IMR-90 (cell line): Measurements from ENCODE around the gene GGPS1. TPM values are rescaled to one million over a fixed set of nuclear protein-coding genes. Genes with fewer than 3 reads are reported as not detected.

Experiments
- ATAC-seq: fragments of 200-7000 bp; cut with Tn5 transposase; 2 replicates; pipeline ENCODE4 v1.9.1; 2020; ENCODE audit warnings: low read depth, mild to moderate bottlenecking, moderate library complexity
- BruUV-seq: library from RNA; stranded (reverse); fragments of 400-500 nt; replicated peaks from 2 replicates; lab custom pipeline; 2021; lab: Mats Ljungman, UMichigan
- CTCF ChIA-PET: fragments of 300-600 bp; formaldehyde crosslinking; extraction: SDS; loops from one replicate; lab custom pipeline; 2021; ENCODE audit warnings: antibody characterized with exemption; lab: Yijun Ruan, JAX
- POLR2A ChIA-PET: fragments of 300-600 bp; sonication (Branson Sonifier 250); formaldehyde crosslinking; loops from one replicate; lab custom pipeline; 2022; ENCODE audit warnings: antibody characterized with exemption; ENCODE audit not compliant: unreplicated experiment; lab: Charles Lee
- DNase-seq: peaks from one replicate; pipeline ENCODE4 v3.0.0; 2013
- H2AFZ ChIP-seq: replicated peaks from 2 replicates; pipeline ENCODE3; 2013; ENCODE audit warnings: low read length, mild to moderate bottlenecking; ENCODE audit not compliant: poor library complexity
- H2AK5ac ChIP-seq: 2 replicates; pipeline ENCODE4 v1.6.1; 2013; ENCODE audit warnings: low read depth, low read length, inconsistent platforms
- H2AK9ac ChIP-seq: replicated peaks from 2 replicates; pipeline ENCODE3; 2013; ENCODE audit warnings: mild to moderate bottlenecking, low read depth, low read length, moderate library complexity; ENCODE audit not compliant: poor library complexity
- H2BK120ac ChIP-seq: 2 replicates; pipeline ENCODE4 v1.6.1; 2013; ENCODE audit warnings: low read depth, low read length, inconsistent platforms
- H2BK15ac ChIP-seq: 3 replicates; pipeline ENCODE4 v1.6.1; 2013; ENCODE audit warnings: low read depth, low read length, inconsistent platforms
- H2BK20ac ChIP-seq: 2 replicates; pipeline ENCODE4 v1.6.1; 2013; ENCODE audit warnings: low read depth, mild to moderate bottlenecking, inconsistent platforms, low read length, moderate library complexity
- H2BK5ac ChIP-seq: 2 replicates; pipeline ENCODE4 v1.6.1; 2013; ENCODE audit warnings: mild to moderate bottlenecking, low read depth, low read length, inconsistent platforms; ENCODE audit not compliant: poor library complexity, severe bottlenecking
- H3K14ac ChIP-seq: replicated peaks from 2 replicates; pipeline ENCODE4 v1.6.1; 2013; ENCODE audit warnings: low read depth, low read length, inconsistent platforms
- H3K18ac ChIP-seq: 2 replicates; pipeline ENCODE4 v1.6.1; 2013; ENCODE audit warnings: low read depth, low read length, control low read depth
- H3K23ac ChIP-seq: 2 replicates; pipeline ENCODE4 v1.6.1; 2013; ENCODE audit warnings: low read depth, low read length, inconsistent platforms
- H3K27ac ChIP-seq: 2 replicates; pipeline ENCODE4 v1.5.1; 2013; ENCODE audit warnings: mild to moderate bottlenecking, control low read depth, low read length; ENCODE audit not compliant: insufficient read depth
- H3K27me3 ChIP-seq: 2 replicates; pipeline ENCODE4 v1.6.1; 2013; ENCODE audit warnings: low read length; ENCODE audit not compliant: control insufficient read depth, insufficient read depth
- H3K36me3 ChIP-seq: 2 replicates; pipeline ENCODE4 v1.6.1; 2013; ENCODE audit warnings: low read length, mixed read lengths; ENCODE audit not compliant: control insufficient read depth, insufficient read depth
- H3K4ac ChIP-seq: 2 replicates; pipeline ENCODE4 v1.6.1; 2013; ENCODE audit warnings: low read depth, low read length, inconsistent platforms
- H3K4me1 ChIP-seq: 2 replicates; pipeline ENCODE4 v1.6.1; 2013; ENCODE audit warnings: low read length, mixed read lengths; ENCODE audit not compliant: control insufficient read depth, insufficient read depth
- H3K4me2 ChIP-seq: 2 replicates; pipeline ENCODE4 v1.6.1; 2013; ENCODE audit warnings: low read depth, mild to moderate bottlenecking, control low read depth, low read length, moderate library complexity
- H3K4me3 ChIP-seq: 2 replicates; pipeline ENCODE4 v1.5.1; 2013; ENCODE audit warnings: low read depth, mild to moderate bottlenecking, control low read depth, low read length, moderate library complexity; ENCODE audit not compliant: insufficient read depth
- H3K56ac ChIP-seq: 2 replicates; pipeline ENCODE4 v1.6.1; 2013; ENCODE audit warnings: low read length, inconsistent platforms; ENCODE audit not compliant: insufficient read depth; ENCODE audit errors: extremely low read depth
- H3K79me1 ChIP-seq, 2 experiments: 2 replicates each; pipeline ENCODE4 v1.6.1; 2013; ENCODE audit warnings: low read length in 2 of 2, inconsistent platforms in 1 of 2, low read depth in 1 of 2
- H3K9ac ChIP-seq: 2 replicates; pipeline ENCODE4 v1.6.1; 2013; ENCODE audit warnings: low read depth, low read length, control low read depth
- H3K9me1 ChIP-seq: 2 replicates; pipeline ENCODE4 v1.6.1; 2013; ENCODE audit warnings: low read length, inconsistent platforms; ENCODE audit not compliant: insufficient read depth
- H3K9me3 ChIP-seq: 2 replicates; pipeline ENCODE4 v1.6.1; 2013; ENCODE audit warnings: low read length; ENCODE audit not compliant: control insufficient read depth, insufficient read depth
- H4K20me1 ChIP-seq: 2 replicates; pipeline ENCODE4 v1.6.1; 2013; ENCODE audit warnings: low read length, inconsistent platforms; ENCODE audit not compliant: insufficient read depth
- H4K5ac ChIP-seq: 2 replicates; pipeline ENCODE4 v1.6.1; 2013; ENCODE audit warnings: mild to moderate bottlenecking, low read depth, low read length, control low read depth
- H4K8ac ChIP-seq, 2 experiments: 2 replicates each; pipeline ENCODE4 v1.6.1; 2013; ENCODE audit warnings: low read depth in 2 of 2, low read length in 2 of 2, control low read depth in 1 of 2, inconsistent platforms in 1 of 2
- H4K91ac ChIP-seq: 2 replicates; pipeline ENCODE4 v1.6.1; 2013; ENCODE audit warnings: low read depth, low read length, inconsistent platforms; ENCODE audit not compliant: insufficient read depth
- CHD1 ChIP-seq: IDR thresholded peaks from 2 replicates; pipeline ENCODE4 v1.6.1; 2012; ENCODE audit warnings: low read depth, low read length, improper control_type of control experiment
- FOS ChIP-seq: fragments of 150-350 bp; IDR thresholded peaks from 2 replicates; pipeline ENCODE4 v1.6.1; 2016; ENCODE audit warnings: low read depth, low read length
- MAFK ChIP-seq: IDR thresholded peaks from 2 replicates; pipeline ENCODE4 v1.6.1; 2012; ENCODE audit warnings: low read depth, low read length, improper control_type of control experiment
- MAZ ChIP-seq: IDR thresholded peaks from 2 replicates; pipeline ENCODE4 v1.6.1; 2012; ENCODE audit warnings: low read depth, mild to moderate bottlenecking, low read length, improper control_type of control experiment, moderate library complexity, borderline replicate concordance
- RCOR1 ChIP-seq: IDR thresholded peaks from 2 replicates; pipeline ENCODE4 v1.6.1; 2012; ENCODE audit warnings: mild to moderate bottlenecking, low read length, improper control_type of control experiment; ENCODE audit not compliant: insufficient replicate concordance
- WGBS, 2 experiments: methylation state at CpG; one replicate each; pipeline versions ENCODE4 v1.1.5 to v1.1.7; 2013; ENCODE audit warnings: missing lambda C conversion rate in 2 of 2; ENCODE audit not compliant: insufficient read length in 1 of 2; ENCODE audit errors: extremely low coverage in 2 of 2; 5-methylcytosine and 5-hydroxymethylcytosine counted together
- dilution Hi-C: fragments of 300-500 bp; cut with HindIII; formaldehyde crosslinking; loops from one replicate; pipeline ENCODE4 v1.14.3; 2018; ENCODE audit warnings: low sequenced_read_pairs; ENCODE audit not compliant: unreplicated experiment
- in situ Hi-C: fragments of 300-500 bp; cut with MboI; formaldehyde crosslinking; loops from 3 replicates; pipeline ENCODE4 v1.14.3; 2019; ENCODE audit warnings: low sequenced_read_pairs, inconsistent platforms, mixed read lengths
- intact Hi-C: fragments of 100-400 bp; cut with micrococcal nuclease; formaldehyde crosslinking; loops from 2 replicates; pipeline ENCODE4 v1.10.0; 2022
- polyA plus RNA-seq, 3 experiments: library from polyadenylated mRNA; depleted of rRNA; stranded (reverse); fragments of >200 nt; gene quantifications; 2 replicates each; pipeline ENCODE4 v1.2.3, GENCODE V29; 2012; ENCODE audit warnings: low replicate concordance in 1 of 3
- total RNA-seq: library from RNA; depleted of rRNA; stranded (reverse); fragments of >200 nt; gene quantifications from 2 replicates; pipeline ENCODE4 v1.2.3, GENCODE V29; 2012
- TF ChIP-seq, protein P1 (sequence below): conservative IDR thresholded peaks from 2 replicates; pipeline ENCODE4 v1.5.1; 2012; ENCODE audit warnings: mild to moderate bottlenecking, low read depth, low read length, improper control_type of control experiment

The GGPS1 gene
- total and polyA plus RNA-seq, 2 of the 4 experiments (the other 2 are of a cell fraction): 16.4 to 21.5 TPM

DNA sequence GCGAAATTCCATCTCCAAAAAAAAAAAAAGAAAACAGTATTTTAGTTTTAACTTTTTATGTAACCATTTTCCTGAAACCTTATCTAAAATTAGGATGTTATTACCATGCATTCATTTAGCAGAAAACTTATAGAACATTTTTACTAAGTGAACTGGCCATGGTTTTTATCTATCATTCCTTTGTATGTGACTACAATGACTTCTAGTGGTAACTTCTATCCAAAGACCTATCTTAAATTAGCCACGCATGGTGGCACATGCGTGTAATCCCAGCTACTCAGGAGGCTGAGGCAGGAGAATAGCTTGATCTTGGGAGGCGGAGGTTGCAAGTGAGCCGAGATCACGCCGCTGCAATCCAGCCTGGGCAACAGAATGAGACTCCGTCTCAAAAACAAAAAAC, 11.4 kb downstream of the GGPS1 start:
- H3K27me3 ChIP-seq: no peaks in the 10 kb centered on the region
- no peak overlapping the region for H4K5ac ChIP-seq
- no peaks in the 10 kb centered on the region for H4K20me1 ChIP-seq
- no peak overlapping the region for H2AK9ac ChIP-seq
- TF ChIP-seq CHD1 (no peak), RCOR1 (no peak), FOS (no peak), MAZ (no peak), MAFK (no peak)
- TF ChIP-seq, protein P1, sequence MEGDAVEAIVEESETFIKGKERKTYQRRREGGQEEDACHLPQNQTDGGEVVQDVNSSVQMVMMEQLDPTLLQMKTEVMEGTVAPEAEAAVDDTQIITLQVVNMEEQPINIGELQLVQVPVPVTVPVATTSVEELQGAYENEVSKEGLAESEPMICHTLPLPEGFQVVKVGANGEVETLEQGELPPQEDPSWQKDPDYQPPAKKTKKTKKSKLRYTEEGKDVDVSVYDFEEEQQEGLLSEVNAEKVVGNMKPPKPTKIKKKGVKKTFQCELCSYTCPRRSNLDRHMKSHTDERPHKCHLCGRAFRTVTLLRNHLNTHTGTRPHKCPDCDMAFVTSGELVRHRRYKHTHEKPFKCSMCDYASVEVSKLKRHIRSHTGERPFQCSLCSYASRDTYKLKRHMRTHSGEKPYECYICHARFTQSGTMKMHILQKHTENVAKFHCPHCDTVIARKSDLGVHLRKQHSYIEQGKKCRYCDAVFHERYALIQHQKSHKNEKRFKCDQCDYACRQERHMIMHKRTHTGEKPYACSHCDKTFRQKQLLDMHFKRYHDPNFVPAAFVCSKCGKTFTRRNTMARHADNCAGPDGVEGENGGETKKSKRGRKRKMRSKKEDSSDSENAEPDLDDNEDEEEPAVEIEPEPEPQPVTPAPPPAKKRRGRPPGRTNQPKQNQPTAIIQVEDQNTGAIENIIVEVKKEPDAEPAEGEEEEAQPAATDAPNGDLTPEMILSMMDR: peak; percentile 7; the same call in 1 of the 2 replicates
- H3K9ac ChIP-seq: no peak overlapping the region
- dilution Hi-C loops: no loop called here
- no peaks in the 10 kb centered on the region for H3K9me3 ChIP-seq
- H3K56ac ChIP-seq: no peak overlapping the region
- no peak overlapping the region for H3K4me2 ChIP-seq
- H3K9me1 ChIP-seq: no peaks in the 10 kb centered on the region
- no peak overlapping the region for H2BK20ac ChIP-seq
- H2BK120ac ChIP-seq: no peak overlapping the region
- no peak overlapping the region for H4K8ac ChIP-seq
- no peak for ATAC-seq
- no peak overlapping the region for H3K18ac ChIP-seq
- no peak overlapping the region for H2BK15ac ChIP-seq
- no peak overlapping the region for H2BK5ac ChIP-seq
- POLR2A ChIA-PET: no interaction called here
- H2AK5ac ChIP-seq: no peak overlapping the region
- no peak overlapping the region for H3K27ac ChIP-seq
- no CpG with 5 or more reads among the region's 8 CpGs for WGBS, 2 experiments
- peaks cover 16 to 25% of the 10 kb centered on the region in 2 experiments; a peak in 3 of 4 replicates for H3K79me1 ChIP-seq
- H4K91ac ChIP-seq: no peak overlapping the region
- DNase-seq: no peak
- intact Hi-C loops: no loop called here
- no peak overlapping the region for H3K4me3 ChIP-seq
- BruUV-seq: no TSS peak
- in situ Hi-C loops: no loop called here
- H3K4me1 ChIP-seq: peaks cover 2% of the 10 kb centered on the region
- H3K36me3 ChIP-seq: peaks cover 27% of the 10 kb centered on the region
- CTCF ChIA-PET: no interaction called here
- H2AFZ ChIP-seq: no peak overlapping the region
- H3K4ac ChIP-seq: no peak overlapping the region
- H3K14ac ChIP-seq: no peak overlapping the region
- no peak overlapping the region for H3K23ac ChIP-seq
